Stimulated activated CD8-positive, alpha-beta memory T cell treated with anti-CD3 and anti-CD28 coated beads, Interleukin-7, amount 100 ng/mL, for 4 hours (primary cell): Measurements from ENCODE around the gene TIMM29.
A peak's percentile ranks its signal among the peaks of the same experiment; 100 is the strongest.

Experiments used
- DNase-seq, 2 donors: peaks; one replicate each; pipeline ENCODE4 v3.0.0-alpha.2; 2020; ENCODE audit warnings: low read depth in 2 of 2

Gene TIMM29

DNA sequence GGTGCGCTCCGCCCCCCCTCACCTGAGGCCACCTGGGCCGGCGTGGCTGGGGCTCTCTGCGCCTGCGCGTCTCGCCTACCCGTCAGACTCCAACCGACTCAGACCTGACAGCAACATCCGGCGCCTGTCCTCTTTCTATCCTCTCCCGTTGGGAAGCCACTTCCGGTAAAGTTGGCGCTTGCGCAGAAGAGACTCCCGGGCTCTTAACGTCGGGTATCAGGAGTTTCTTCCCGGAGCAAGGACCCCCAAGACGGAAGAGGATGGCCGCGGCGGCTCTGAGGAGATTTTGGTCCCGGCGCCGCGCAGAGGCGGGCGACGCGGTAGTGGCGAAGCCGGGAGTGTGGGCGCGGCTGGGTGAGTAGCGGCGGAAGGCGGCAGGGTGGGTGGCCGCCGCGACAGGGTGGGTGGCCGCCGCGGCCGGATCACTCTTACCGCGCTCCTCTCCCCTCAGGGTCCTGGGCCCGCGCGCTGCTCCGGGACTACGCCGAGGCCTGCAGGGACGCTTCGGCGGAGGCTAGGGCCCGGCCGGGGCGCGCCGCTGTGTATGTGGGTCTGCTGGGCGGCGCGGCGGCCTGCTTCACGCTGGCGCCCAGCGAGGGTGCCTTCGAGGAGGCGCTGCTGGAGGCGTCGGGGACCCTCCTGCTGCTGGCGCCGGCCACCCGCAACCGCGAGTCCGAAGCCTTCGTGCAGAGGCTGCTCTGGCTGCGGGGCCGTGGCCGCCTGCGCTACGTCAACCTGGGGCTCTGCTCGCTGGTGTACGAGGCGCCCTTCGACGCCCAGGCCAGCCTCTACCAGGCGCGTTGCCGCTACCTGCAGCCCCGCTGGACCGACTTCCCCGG, at the start of gene TIMM29, which contains the start of gene YIPF2:
Gene TIMM29 (plus strand): TSS at position 249 of the 839 bp plus-strand sequence. CDS start 12 bp downstream, at position 261.
Gene YIPF2 (minus strand): TSS at position 77 of the 839 bp plus-strand sequence. CDS start 229 bp downstream, outside the sequence.
- DNase-seq = peak; percentile 91 to 95

DNA sequence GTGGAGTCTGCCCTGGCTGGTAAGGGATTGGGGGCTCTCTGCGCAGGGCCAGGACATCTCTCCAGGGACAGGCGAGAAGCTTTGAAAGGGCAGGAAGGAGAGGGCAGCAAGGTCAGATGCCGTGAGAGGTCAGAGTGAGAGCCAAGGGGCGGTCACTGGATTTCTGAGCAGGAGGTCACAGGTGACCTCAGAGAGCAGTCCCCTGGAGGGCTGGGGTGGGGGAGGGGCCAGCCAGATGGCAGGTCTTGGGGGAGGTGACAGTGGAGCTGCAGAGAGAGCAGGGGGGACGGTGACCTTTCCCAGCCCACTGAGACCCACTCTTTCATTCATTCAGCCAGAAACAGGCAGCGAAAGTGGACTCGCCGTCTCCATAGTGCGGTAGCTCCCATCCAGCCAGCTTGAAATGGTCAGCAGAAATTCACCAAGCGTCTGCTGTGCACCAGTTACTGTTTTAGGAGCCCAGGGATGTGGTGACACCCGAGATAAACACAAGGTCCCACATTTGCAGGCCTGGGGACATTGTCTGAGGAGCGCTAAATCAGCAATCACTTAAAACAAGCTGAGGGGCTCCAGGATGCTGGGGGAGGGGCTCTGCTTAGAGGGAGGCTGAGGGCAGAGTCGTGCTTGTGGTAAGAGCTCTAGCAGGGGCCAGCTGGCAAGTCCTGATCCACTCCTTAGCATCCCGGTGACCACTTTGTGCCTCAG, 47.1 kb upstream of the TIMM29 start:
- DNase-seq = no peak

DNA sequence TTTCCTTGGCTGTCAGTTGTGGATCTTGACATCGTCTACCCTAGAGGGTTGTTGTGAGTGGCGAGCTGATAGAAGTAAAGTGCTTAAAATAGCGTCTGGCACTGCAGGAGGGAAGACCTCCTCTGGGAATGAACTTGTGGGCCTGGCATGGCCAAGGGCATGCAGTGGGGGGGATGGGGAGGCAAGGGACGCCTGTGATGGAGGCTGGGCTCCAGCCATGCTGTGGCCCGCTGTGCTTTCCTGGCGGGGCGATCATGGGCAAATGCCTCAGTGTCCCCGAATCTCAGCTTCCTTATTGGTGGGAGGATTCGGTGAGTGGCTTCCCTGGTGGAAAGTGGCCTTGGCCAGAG, 46.5 kb upstream of the TIMM29 start:
- no peak for DNase-seq

DNA sequence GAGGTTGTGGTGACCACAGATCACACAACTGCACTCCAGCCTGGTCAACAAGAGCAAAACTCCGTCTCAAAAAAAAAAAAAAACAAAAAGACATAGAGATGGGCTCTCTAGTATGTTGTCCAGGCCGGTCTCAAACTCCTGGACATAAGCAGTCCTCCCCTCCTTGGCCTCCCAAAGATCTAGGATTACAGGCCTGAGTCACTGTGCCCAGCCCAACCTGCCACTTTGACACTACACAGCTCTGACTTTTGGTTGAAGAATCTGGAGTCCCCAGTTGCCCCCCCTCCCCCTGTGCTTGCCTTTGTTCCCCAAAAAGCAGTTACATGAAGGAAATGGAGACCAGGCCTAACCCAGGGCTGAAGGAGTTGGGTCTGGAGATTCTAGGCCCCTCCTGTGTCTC, 44.3 kb upstream of the TIMM29 start:
- no peak for DNase-seq

DNA sequence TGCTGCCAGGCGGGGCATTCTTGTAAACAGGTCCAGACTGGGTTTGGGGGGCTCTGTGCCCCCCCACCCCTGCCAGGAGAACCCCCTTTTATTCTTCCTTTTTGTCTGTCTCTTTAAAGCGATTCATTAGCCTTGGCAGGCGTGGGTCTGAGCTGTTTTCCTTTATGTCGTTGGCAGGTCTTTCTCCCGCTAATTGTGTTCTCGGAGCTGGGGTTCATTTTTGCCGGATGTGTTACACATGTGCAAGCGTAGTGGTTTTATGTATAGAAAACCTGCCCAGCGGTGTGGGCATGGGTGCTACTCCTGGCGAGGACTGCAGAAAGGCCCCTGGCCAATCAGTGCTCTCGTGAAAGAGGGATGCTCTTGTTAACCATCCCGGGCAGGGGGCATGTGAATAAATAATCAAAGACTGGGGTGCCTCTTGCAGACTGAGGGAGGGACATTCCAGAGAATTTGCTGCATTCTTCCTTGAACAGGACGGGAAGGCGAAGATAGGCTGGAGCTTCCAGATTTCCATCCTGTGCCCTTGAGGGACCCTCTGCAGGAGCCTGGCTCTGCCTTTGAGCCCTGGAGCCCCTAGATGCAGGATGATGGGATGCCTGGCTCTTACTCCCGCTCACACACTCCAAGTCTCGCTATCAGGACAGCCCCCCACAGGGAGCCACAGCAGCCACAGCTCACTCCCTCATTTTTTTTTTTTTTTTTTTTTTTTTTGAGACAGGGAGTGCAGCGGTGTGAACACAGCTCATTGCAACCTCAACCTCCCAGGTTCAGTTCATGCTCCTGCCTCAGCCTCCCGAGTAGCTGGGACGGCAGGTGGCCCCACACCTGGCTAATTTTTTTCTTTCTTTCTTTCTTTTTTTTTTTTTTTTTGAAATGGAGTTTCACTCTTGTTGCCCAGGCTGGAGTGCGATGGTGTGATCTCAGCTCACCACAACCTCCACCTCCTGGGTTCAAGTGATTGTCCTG, 43.1 kb upstream of the TIMM29 start:
- no peak for DNase-seq

DNA sequence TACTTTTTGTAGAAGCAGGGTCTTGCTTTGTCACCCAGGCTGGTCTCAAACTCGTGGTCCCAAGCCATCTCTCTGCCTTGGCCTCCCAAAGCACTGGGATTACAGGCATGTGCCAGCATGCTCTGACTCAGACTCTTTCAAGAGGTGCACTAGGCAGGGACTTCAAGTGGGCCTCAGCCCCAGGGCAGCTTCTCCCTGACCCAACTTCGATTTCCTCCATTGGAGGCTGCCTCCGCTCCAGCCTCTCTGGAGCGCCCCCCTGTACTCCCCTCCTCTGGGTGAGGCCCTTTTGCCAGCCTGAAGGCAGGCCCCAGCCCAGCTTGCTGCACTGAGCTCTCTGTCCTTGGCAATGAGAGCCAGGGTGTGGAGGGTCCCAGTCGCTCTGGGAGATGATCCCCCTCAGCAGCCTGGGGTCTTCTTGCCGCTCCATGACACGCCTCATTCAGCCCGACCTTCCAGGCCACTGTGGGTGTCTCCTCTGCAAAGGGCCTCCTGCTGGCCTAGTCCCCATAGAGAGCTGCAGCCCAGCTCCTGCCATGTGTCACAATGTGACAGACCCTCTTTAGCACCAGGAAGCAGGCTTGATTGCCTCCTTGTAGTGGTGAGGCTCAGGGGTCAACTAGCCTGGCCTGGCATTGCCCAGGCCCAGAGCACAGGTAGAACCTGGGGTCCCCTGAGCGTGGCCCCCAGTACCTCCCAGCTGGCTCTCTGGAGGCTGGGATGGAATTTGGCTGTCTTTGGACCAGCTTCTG, 40.8 kb upstream of the TIMM29 start:
- DNase-seq = no peak

DNA sequence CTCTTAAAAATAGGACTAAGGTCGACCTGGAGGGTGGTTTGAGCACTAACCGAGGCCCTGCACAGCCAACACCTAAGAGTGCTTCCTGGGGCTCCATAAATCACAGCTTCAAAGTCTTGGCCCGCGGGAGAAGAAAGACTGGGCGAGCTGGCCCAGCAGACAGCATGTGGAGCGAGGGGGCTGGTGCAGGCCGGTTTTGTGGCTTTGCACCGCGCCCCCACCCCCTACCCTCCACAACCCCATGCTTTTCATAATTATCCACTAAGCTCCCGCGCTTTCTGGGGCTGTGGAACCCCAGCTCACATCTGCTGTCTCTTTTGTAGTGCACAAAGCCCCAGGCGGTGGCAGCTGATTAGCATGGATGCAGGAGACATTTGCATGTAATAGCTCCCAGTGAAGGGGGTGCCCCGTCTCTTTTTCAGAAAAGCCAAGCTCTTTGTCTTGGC, 40.2 kb upstream of the TIMM29 start:
- no peak for DNase-seq

DNA sequence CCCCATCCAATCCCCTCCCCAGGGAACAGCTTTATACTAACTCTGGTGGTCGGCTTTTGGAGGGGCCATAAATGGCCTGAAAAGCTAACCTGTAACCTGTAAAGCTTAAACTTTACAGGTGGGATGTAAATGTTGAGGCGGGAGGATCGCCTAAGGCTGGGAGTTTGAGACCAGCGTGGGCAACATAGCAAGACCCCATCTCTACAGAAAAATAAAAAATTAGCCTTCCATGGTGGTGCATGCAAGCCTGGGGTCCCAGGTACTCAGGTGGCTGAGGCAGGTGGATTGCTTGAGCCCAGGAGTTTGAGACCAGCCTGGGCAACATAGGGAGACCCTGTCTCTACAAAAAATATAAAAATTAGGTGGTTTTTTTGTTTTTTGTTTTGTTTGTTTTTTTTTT, 38.7 kb upstream of the TIMM29 start:
- no peak for DNase-seq

DNA sequence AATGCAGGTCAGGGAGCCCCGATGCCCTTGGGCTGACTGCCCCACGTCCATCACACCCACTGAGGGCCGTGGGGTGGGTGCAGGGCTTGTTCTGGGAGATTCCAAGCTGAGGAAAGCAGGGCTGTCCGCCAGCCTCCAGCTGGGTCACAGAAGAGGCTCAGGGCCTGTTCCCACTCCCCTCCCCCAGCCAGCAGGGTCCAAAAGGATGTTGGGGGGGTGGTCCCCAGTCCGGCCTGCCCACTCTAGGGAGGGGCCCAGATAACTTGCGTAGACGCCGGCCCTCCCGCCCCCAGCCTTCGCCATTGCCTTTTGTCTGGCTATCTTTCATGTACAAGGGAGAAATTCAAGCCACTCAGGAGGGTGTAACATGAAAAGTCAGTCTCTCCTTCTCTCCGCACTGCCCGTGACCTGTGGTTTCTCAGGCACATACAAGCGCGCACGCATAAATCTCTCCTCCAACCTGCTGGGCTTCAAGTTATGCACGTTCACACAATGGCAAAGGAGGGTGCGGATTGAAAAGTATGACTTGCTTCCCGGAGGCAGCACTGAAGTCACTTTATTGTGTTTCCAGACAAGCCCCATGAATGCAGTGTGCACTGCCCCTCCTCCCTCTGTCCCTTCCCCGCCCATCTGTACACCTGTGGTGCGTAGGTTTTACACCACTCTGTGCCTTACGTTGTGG, 37.1 kb upstream of the TIMM29 start:
- no peak for DNase-seq

DNA sequence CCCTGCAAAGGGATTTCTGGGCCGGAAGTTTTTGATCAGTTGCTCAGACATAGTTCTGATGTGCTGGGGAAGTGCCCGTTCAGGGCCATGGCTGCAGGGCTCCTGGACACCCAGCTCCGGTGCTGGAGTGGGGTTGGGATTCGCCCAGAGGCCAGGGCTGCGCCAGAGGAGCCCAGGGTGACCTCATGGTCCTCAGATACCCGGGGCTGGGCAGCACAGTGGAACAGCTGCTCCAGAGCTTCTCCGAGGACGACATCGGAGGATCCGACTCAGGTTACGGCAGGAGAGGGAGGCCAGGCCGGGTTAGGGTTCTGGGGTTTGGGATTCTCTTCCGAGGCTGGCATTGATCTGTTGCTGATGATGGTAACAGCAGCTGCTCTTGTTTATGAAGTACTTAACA, 36.4 kb upstream of the TIMM29 start:
- no peak for DNase-seq

DNA sequence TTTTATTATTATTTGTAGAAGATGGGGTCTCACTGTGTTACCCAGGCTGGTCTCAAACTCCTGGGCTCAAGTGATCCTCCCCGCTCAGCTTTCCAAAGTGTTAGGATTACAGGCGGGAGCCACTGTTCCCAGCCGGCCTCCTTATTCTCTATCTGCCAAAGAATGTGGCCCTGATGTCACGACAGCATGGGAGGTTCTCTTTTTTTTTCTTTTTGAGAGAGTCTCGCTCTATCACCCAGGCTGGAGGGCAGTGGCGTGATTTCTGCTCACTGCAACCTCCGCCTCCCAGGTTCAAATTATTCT, 33.7 kb upstream of the TIMM29 start:
- DNase-seq = no peak

DNA sequence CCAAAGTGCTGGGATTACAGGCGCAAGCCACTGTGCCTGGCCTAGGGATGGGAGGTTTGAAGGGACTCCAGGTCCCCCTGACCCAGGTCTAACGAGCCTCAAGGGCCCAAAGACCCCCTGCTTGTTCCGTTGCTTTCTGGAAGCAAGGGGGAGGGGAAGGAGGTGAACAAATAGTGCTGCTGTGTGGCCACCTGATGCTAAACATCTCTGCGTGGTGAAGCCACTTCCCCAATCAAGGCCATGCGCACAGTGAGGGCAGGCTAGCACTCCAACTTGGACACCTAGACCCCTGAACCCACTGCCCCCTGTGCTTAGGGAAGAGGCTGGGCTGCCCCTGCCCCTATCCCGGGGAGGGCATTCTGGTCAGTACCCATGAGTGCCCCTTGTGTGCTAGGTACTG, 33.2 kb upstream of the TIMM29 start:
- no peak for DNase-seq

DNA sequence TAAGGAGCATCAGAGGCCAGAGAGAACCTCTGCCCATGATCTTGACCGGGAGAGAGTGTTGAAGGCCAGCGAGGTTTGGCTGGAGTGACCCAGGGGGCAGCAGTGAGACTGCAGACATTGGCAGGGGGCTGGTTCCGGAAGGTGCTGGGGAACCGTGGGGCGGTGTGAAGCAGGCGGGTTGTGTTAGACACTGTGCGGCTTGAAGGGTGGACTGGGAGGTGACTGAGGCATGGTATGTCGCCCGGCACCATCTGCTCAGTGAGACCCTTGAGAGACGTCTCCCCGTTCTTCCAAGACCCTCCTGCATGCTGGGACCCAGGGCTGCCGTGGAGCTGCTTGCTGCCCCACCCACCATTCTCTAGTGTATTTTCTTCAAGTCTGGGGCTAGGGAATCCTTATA, 32.7 kb upstream of the TIMM29 start:
- DNase-seq = no peak

DNA sequence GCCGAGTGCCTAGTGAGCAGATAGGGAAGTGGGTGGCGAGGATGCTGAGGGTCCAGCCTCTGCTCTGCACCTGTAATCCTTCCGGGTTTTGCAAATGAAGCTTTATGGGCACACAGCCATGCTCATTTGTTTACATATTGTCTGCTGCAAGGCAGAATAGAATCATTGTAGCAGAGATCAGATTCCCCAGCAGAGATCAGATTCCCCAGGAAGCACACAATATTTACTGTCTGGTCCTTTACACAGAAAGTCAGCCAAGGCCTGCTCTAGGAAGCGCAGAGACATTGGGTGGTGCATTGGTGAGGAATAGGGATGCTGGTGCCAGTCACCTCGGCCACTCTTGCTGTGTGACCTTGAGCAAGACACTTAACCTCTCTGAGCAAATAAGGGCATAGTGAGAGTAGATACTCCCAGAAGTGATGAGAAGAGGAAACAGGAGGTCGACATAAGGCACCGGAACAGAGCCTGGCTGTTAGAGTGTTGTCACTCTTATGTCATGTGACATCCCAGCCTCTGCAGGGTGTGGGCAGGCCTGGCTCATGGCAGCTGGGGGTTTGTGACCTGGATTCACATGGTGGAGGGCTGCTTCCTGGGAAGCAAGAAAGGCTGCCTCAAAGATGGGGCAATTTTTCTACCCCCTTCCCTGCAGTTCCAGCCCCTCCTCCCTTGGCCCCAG, 31.6 kb upstream of the TIMM29 start:
- DNase-seq = no peak

DNA sequence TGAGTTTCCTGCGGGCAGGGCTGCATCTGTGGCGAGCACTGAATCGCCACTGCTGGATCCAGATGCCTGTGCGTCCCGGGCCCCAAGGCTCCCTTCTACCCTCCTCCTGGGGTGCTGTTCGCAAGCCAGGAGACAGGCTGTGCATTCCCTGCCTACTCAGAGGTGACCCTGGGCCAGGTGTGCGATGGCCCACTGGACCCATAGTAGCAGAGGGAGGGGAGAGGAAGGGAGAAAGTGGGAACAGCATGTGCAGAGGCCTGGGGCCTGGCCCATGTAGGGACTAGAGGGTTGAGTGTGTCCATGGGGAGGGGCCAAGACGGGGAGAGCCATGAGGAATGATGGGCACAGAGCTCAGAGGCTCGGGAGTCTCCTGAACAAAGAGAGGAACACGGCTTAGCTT, 30.0 kb upstream of the TIMM29 start:
- no peak for DNase-seq

DNA sequence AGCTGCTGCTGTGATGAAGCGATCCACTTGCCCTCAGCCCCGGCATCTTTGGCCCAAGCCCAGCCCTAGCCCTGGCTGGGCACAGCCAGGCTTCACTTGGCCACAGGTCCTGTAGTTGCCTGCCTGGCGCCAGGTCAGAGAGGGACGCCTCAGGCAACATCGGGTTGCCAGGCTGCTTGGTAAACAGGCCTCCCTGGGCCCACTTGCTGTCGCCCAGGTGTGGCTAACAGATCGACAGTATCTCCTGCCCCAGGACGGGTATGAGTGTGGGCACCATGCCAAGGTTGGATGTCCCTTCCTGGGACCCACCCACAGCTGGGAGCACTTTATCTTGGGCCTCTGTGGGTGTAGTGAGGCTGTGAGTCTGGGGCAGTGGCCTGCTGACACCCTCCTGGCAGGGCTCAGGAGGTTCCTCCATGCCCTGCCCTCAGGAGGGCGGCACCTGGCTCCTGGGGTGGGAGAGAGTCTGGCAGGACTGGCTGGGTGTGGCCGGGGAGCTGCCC, 29.4 kb upstream of the TIMM29 start:
- DNase-seq = no peak

DNA sequence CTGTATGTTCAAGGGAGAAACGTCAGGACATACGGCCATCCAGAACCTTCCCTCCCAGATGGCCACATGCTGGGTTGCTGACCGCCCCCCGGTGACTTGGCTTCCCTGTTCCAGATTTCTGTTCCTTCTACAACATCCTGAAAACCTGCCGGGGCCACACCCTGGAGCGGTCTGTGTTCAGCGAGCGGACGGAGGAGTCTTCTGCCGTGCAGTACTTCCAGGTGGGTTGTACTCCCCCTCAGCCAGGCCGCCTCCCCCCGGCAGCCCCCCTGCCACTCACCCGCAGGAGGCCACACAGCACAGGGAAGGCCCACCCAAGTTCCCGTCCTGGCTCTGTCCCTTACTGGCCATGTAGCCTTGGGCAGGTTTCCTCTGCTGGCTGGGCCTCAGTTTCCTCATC, 20.7 kb upstream of the TIMM29 start:
- no peak for DNase-seq

DNA sequence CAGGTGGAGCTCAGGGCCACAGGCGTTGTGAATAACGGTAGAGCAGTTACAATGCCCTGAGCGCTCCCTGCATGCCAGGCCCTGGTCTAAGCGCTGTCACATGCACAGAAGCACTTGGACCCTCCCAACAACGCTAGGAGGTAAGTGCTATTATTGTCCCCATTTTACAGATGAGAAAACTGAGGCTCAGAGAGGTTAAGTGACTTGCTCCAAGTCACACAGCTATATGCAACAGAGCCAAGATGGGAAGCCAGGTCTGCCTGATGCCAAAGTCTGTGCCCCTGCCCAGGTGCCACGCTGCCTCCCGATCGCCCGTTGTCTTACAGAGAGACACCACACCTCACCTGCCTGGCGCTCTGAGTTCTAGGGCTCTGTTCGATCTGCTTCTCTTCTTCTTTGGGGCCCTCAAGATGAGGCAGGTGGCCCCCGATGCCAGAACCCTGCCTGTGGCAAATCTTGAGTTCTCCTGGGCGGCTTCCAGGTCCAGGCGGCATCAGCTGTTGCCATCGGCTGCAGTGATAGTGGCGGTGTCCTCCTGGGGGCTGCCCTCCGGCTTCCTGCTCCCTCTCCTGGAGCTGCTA, 20.1 kb upstream of the TIMM29 start:
- DNase-seq = no peak

DNA sequence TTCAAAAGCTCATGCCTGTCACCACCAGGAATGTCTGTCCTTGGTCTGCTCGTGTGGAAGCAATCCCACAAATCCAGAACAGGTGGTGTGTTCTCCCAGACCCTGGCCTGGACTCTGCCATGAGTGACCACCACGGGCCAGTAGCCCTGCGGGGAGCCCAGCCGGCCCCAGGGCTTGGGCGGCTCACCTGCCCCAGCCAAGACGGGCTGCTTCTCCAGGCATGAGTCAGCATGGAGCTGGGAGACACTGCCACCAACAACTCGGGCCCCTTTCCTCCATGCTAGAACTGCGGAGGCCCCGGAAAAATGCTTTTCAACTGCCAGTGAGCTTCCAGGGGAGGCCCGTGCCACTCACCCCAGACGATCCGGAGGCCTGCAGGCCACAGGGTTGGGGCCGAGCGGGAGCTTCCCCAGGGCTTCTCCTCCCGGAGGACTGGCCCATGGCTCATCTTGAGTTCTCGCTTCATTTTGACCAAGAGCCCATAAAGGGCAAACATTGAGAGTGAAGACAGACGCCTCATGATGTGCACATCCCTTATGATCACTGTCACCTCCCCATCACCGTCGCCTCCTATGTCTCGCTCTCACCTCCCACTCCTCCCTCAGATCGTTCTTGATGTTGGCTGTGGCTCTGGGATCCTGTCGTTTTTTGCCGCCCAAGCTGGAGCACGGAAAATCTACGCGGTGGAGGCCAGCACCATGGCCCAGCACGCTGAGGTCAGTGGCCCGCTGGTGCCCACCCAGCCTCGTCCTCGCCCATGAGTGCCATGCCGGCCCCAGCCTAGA, 16.8 kb upstream of the TIMM29 start:
- DNase-seq = no peak
